Naive thymus-derived CD4-positive, alpha-beta T cell (primary cell): Measurements from ENCODE around the gene SYDE2. TPM values are rescaled to one million over a fixed set of nuclear protein-coding genes. Genes with fewer than 3 reads are reported as not detected.

ENCODE experiments used
- ATAC-seq: fragments of 150-1000 bp; cut with Tn5 transposase; 2 replicates; pipeline ENCODE4 v1.10.0; 2021; ENCODE audit warnings: mild to moderate bottlenecking, moderate library complexity
- CTCF ChIA-PET: fragments of 350-600 bp; sonication (Branson Sonifier 250); formaldehyde crosslinking; loops from one replicate; lab custom pipeline; 2021; ENCODE audit warnings: antibody characterized with exemption; lab: Charles Lee
- POLR2A ChIA-PET: fragments of 350-600 bp; sonication (Branson Sonifier 250); formaldehyde crosslinking; loops from one replicate; lab custom pipeline; 2021; ENCODE audit warnings: antibody characterized with exemption, inconsistent platforms; lab: Charles Lee
- DNase-seq, 9 donors: peaks; one replicate each; pipeline versions ENCODE4 v3.0.0 to v3.0.0-alpha.2; 2020 to 2022; ENCODE audit warnings: mixed read lengths in 1 of 9
- H3K27ac ChIP-seq: one replicate; pipeline ENCODE4 v1.7.0; 2013; ENCODE audit warnings: mild to moderate bottlenecking, low read depth, low read length, moderate library complexity
- H3K27me3 ChIP-seq, 2 donors: one replicate each; pipeline ENCODE4 v1.7.0; 2013; ENCODE audit warnings: low read length in 2 of 2, mild to moderate bottlenecking in 2 of 2, moderate library complexity in 2 of 2; ENCODE audit not compliant: control insufficient read depth in 2 of 2, insufficient read depth in 2 of 2
- H3K36me3 ChIP-seq, 3 experiments: 1 replicate in 2 of 3; 2 replicates in 1 of 3; pipeline ENCODE4 v1.7.0; 2013; ENCODE audit warnings: low read length in 3 of 3, mild to moderate bottlenecking in 3 of 3, moderate library complexity in 1 of 3; ENCODE audit not compliant: insufficient read depth in 3 of 3, control insufficient read depth in 2 of 3
- H3K4me1 ChIP-seq, 2 donors: one replicate each; pipeline ENCODE4 v1.7.0; 2013; ENCODE audit warnings: low read length in 2 of 2, mild to moderate bottlenecking in 2 of 2, moderate library complexity in 1 of 2; ENCODE audit not compliant: control insufficient read depth in 2 of 2, insufficient read depth in 2 of 2
- H3K4me3 ChIP-seq: 2 replicates; pipeline ENCODE4 v1.7.0; 2013; ENCODE audit warnings: mild to moderate bottlenecking, low read length
- H3K9me3 ChIP-seq, 3 experiments: 1 replicate in 2 of 3; 2 replicates in 1 of 3; pipeline ENCODE4 v1.7.0; 2013; ENCODE audit warnings: low read length in 3 of 3; ENCODE audit not compliant: control insufficient read depth in 2 of 3
- H3K27ac Mint-ChIP-seq, 9 donors: one replicate each; pipeline ENCODE4 v1.8.0; 2020 to 2022; ENCODE audit warnings: mixed read lengths in 9 of 9, mild to moderate bottlenecking in 8 of 9, moderate library complexity in 5 of 9, inconsistent platforms in 2 of 9
- H3K27me3 Mint-ChIP-seq, 5 donors: one replicate each; pipeline ENCODE4 v1.8.0; 2021 to 2022; ENCODE audit warnings: mixed read lengths in 5 of 5, mild to moderate bottlenecking in 1 of 5
- H3K36me3 Mint-ChIP-seq, 5 donors: one replicate each; pipeline ENCODE4 v1.8.0; 2020 to 2022; ENCODE audit warnings: mixed read lengths in 5 of 5, mild to moderate bottlenecking in 3 of 5, inconsistent platforms in 1 of 5
- H3K4me1 Mint-ChIP-seq, 7 donors: one replicate each; pipeline ENCODE4 v1.8.0; 2020 to 2022; ENCODE audit warnings: mixed read lengths in 7 of 7, mild to moderate bottlenecking in 3 of 7, inconsistent platforms in 1 of 7
- H3K4me3 Mint-ChIP-seq, 10 donors: one replicate each; pipeline ENCODE4 v1.8.0; 2020 to 2022; ENCODE audit warnings: mild to moderate bottlenecking in 10 of 10, mixed read lengths in 10 of 10, moderate library complexity in 6 of 10, inconsistent platforms in 2 of 10
- H3K9me3 Mint-ChIP-seq, 11 donors: one replicate each; pipeline ENCODE4 v1.8.0; 2020 to 2022; ENCODE audit warnings: mixed read lengths in 11 of 11, mild to moderate bottlenecking in 4 of 11, inconsistent platforms in 1 of 11, moderate library complexity in 1 of 11
- intact Hi-C, 2 donors: fragments of 100-400 bp; cut with micrococcal nuclease; formaldehyde crosslinking; loops; one replicate each; pipeline ENCODE4 v1.15.1; 2023
- polyA plus RNA-seq, 2 donors: library from polyadenylated mRNA; unstranded; fragments of 300-500 nt; fragmentation: Illumina TruSeq; gene quantifications; one replicate each; pipeline ENCODE4 v1.2.3, GENCODE V29; 2021
- total RNA-seq, 6 experiments: library from RNA in 5 of 6; stranded (reverse) in 5 of 6; gene quantifications; 1 replicate in 5 of 6; 2 replicates in 1 of 6; pipeline ENCODE4 v1.2.3 and lab custom pipeline; 2021 to 2026

Gene SYDE2
- total and polyA plus RNA-seq, 7 experiments from 2014 or later, result 1.2 to 9.1 (median 5.7) TPM

DNA sequence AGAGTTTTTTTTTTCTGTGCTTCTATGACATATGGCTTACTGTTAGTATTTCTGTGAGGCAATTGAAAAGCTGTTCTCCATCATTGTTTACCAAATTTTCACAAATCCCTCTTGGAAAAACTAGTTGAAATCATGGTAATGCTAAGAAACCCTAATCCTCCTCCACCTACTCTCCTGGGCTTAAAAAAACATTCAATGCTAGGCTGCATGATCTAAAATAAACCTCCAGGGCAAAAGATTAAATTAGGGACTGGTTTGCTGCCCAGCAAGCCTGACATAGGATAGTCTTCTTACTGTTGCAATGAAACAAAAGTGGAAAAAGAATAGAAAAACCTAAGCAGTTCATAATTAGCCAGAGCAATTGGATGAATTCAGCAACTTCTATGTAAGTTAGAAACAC lies 42.6 kb upstream of the SYDE2 start:
- intact Hi-C loops, result no loop called here
- ATAC-seq (no peak), DNase-seq (no peak)
- no peaks in the 10 kb centered on the region for H3K27me3 ChIP-seq
- POLR2A ChIA-PET, result interaction anchor here (0.7 to 1.8 kb wide), 2 partner anchors 11 to 189 kb away, joined by 3 to 6 read pairs; no protein-coding TSS in a partner anchor
- no peak overlapping the region for H3K4me3 ChIP-seq
- peaks cover 0 to 10% of the 10 kb centered on the region in 2 donors for H3K4me1 ChIP-seq
- no peaks in the 10 kb centered on the region for H3K36me3 ChIP-seq
- H3K9me3 Mint-ChIP-seq, result peaks cover 0 to 5% (median 0%) of the 10 kb centered on the region in 11 donors
- peaks cover 1 to 22% (median 17%) of the 10 kb centered on the region in 7 donors for H3K4me1 Mint-ChIP-seq
- H3K9me3 ChIP-seq, result no peaks in the 10 kb centered on the region
- H3K27ac ChIP-seq, result no peak overlapping the region
- H3K27ac Mint-ChIP-seq, result peak overlapping the region in 1 of 9 donors; percentile 13
- CTCF ChIA-PET, result interaction anchor here (1.3 kb wide), 1 partner anchor 299 kb away, joined by 3 read pairs; no protein-coding TSS in a partner anchor
- peaks cover 0 to 10% (median 3%) of the 10 kb centered on the region in 5 donors for H3K36me3 Mint-ChIP-seq
- H3K27me3 Mint-ChIP-seq, result no peaks in the 10 kb centered on the region
- H3K4me3 Mint-ChIP-seq, result no peak overlapping the region

DNA sequence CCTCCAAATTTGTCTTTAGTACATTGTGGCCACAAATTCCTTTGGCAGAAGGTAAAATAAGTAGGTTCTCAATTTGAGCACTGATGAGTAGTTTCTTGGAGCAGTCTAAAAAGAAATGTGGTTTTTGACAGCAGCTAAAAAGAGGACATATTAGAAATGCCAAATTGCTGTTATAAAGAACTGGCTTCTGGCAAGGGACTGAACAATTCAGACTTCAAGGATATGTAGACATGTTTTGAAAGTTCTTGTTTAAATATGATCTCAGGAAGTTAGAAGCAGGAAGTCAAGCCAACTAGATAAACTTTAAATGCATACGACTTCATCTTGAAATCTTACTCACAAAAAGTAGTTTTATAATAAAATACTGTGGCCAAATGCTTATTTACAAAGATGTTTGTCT lies 39.8 kb upstream of the SYDE2 start:
- intact Hi-C loops, result loop anchor here (1.0 to 2.0 kb wide), 4 partner anchors 14 to 295 kb away; partner anchors contain the start of gene SYDE2 (in 1 of the 2)
- H3K4me1 Mint-ChIP-seq, result peaks cover 1 to 22% (median 17%) of the 10 kb centered on the region in 7 donors
- Histone ChIP-seq H3K27ac (no peak overlapping the region), H3K9me3 (no peaks in the 10 kb centered on the region), H3K36me3 (no peaks in the 10 kb centered on the region), H3K27me3 (no peaks in the 10 kb centered on the region), H3K4me1 (peaks cover 0 to 10% of the 10 kb centered on the region in 2 donors), H3K4me3 (no peak overlapping the region)
- peak overlapping the region in 7 of 10 donors; percentile 3 to 51 (median 24) for H3K4me3 Mint-ChIP-seq
- H3K27me3 Mint-ChIP-seq, result peaks cover 0 to 9% (median 0%) of the 10 kb centered on the region in 5 donors
- ChIA-PET POLR2A (interaction anchor here (1.3 to 1.6 kb wide), 5 partner anchors 16 to 40 kb away, joined by 3 to 8 read pairs (median 6); partner anchors contain the start of genes BCL10, C1orf52 and SYDE2), CTCF (interaction anchor here (0.9 to 2.4 kb wide), 7 partner anchors 11 to 296 kb away, joined by 3 to 10 read pairs (median 6); partner anchors contain the start of gene C1orf52)
- H3K36me3 Mint-ChIP-seq, result peaks cover 0 to 10% (median 3%) of the 10 kb centered on the region in 5 donors
- peaks cover 0 to 3% (median 0%) of the 10 kb centered on the region in 11 donors for H3K9me3 Mint-ChIP-seq
- DNase-seq (peak in 2 of 9 donors; percentile 8 to 15), ATAC-seq (no peak)
- H3K27ac Mint-ChIP-seq, result peak overlapping the region; percentile 29 to 89 (median 75)

DNA sequence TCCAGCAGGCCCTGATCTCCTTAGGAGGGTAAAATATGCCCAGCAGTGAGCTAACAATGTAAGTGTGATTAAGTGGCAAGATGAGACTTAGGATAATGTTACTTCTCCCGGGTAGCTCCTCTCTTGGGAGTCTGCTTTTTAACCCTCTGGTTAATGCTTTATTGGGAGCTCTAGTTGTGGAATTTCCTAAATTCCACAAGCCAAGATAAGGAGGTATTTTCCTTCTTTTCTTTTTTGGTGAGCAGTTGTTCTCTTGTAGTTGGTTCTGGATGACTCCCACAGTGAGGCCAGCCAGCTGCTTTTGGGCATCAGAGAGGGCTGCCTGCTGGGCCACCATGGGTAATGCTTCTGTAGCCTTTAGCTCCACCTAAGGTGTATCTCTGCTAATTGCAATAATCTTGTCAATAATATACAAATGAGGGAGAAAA lies 39.4 kb upstream of the SYDE2 start:
- Histone ChIP-seq H3K27me3 (no peaks in the 10 kb centered on the region), H3K4me1 (peaks cover 0 to 10% of the 10 kb centered on the region in 2 donors), H3K36me3 (no peaks in the 10 kb centered on the region), H3K4me3 (no peak overlapping the region), H3K27ac (no peak overlapping the region), H3K9me3 (no peaks in the 10 kb centered on the region)
- DNase-seq, result peak in 1 of 9 donors; percentile 26
- Mint-ChIP-seq H3K4me3 (peak overlapping the region in 6 of 10 donors; percentile 17 to 51 (median 24)), H3K4me1 (peaks cover 1 to 22% (median 17%) of the 10 kb centered on the region in 7 donors), H3K36me3 (peaks cover 0 to 10% (median 3%) of the 10 kb centered on the region in 5 donors), H3K27me3 (peaks cover 0 to 9% (median 0%) of the 10 kb centered on the region in 5 donors), H3K27ac (peak overlapping the region in 6 of 9 donors; percentile 6 to 89 (median 79)), H3K9me3 (peaks cover 0 to 3% (median 0%) of the 10 kb centered on the region in 11 donors)
- CTCF ChIA-PET, result interaction anchor here (0.9 to 2.4 kb wide), 8 partner anchors 11 to 295 kb away, joined by 3 to 10 read pairs (median 6); partner anchors contain the start of gene C1orf52
- intact Hi-C loops, result loop anchor here (1.0 to 2.0 kb wide), 4 partner anchors 15 to 295 kb away; partner anchors contain the start of gene SYDE2 (in 1 of the 2)
- POLR2A ChIA-PET, result interaction anchor here (0.6 to 1.6 kb wide), 6 partner anchors 16 to 75 kb away, joined by 3 to 8 read pairs (median 5); partner anchors contain the start of genes BCL10, C1orf52 and SYDE2
- ATAC-seq, result peak; percentile 62

DNA sequence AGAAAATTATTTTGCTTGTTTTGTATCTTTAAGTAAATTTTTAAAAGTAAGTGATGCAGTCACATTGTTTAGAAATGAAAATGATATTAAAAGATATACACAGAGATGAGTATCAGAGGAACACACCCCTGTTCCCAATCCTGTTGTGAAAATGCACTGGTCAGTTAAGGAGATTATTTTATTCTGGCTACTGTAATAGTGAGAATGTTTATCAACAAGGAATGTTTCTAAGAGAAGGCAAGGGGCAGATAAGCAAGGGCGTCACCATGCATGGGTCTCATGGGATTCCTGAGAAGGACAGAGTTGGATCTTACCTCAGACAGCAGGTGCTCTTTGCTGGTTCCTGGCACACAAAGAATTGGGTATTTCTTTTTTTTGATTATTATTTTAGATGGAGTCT lies 36.8 kb upstream of the SYDE2 start:
- Mint-ChIP-seq H3K27ac (no peak overlapping the region), H3K4me3 (no peak overlapping the region), H3K9me3 (peaks cover 0 to 3% (median 0%) of the 10 kb centered on the region in 11 donors), H3K36me3 (peaks cover 0 to 10% (median 3%) of the 10 kb centered on the region in 5 donors), H3K4me1 (peaks cover 1 to 18% (median 17%) of the 10 kb centered on the region in 7 donors), H3K27me3 (peaks cover 0 to 12% (median 0%) of the 10 kb centered on the region in 5 donors)
- no peaks in the 10 kb centered on the region for H3K36me3 ChIP-seq
- DNase-seq, result no peak
- ChIA-PET POLR2A (no interaction called here), CTCF (no interaction called here)
- intact Hi-C loops, result loop anchor here in 1 of 2 donors (5.0 kb wide), 1 partner anchor 35 kb away; the partner anchor contains the start of gene SYDE2
- peaks cover 0 to 10% of the 10 kb centered on the region in 2 donors for H3K4me1 ChIP-seq
- no peaks in the 10 kb centered on the region for H3K27me3 ChIP-seq
- no peaks in the 10 kb centered on the region for H3K9me3 ChIP-seq
- H3K27ac ChIP-seq, result no peak overlapping the region
- ATAC-seq, result no peak
- no peak overlapping the region for H3K4me3 ChIP-seq

DNA sequence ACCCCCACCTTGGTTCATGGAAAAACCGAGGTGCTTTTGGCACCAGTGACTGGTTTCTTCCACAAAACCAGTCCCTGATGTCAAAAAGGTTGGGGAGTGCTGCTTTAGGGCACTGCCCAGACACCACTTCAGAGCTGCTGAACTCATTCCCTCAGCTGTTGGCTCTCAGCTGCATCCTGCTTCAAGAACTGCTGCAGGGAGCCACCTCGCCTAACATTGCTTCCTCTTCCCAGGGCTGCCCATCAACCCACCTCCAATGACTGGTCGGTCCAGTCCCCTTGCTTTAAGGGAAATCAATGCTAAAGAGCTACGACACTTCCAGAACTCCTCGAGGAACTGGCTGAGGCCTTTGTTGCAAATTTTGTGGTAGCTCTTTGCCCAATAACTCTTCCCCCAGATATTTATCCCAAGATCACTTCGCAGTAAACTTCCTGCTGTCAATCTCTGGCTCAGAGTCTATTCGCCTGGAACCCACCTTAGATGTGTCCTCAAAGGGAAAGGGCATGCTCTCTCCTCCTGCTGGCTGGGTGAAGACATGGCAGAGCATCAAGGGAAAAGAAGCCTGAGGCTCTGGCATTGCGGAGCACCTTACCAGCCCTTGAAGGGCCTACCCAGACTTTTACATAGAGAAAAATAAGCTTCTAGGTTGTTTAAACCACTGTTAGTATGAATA lies 29.6 kb upstream of the SYDE2 start:
- Histone ChIP-seq H3K4me3 (no peak overlapping the region), H3K36me3 (no peaks in the 10 kb centered on the region), H3K4me1 (no peaks in the 10 kb centered on the region), H3K9me3 (no peaks in the 10 kb centered on the region), H3K27ac (no peak overlapping the region), H3K27me3 (no peaks in the 10 kb centered on the region)
- no peaks in the 10 kb centered on the region for H3K9me3 Mint-ChIP-seq
- ATAC-seq, result peak; percentile 54
- H3K4me1 Mint-ChIP-seq, result peaks cover 0 to 4% (median 0%) of the 10 kb centered on the region in 7 donors
- DNase-seq, result peak in 2 of 9 donors; percentile 11 to 19
- intact Hi-C loops, result loop anchor here in 1 of 2 donors (1.0 kb wide), 2 partner anchors 29 to 121 kb away; partner anchors contain the start of gene SYDE2
- peaks cover 0 to 22% (median 0%) of the 10 kb centered on the region in 5 donors for H3K27me3 Mint-ChIP-seq
- H3K27ac Mint-ChIP-seq, result no peak overlapping the region
- POLR2A ChIA-PET, result no interaction called here
- no peak overlapping the region for H3K4me3 Mint-ChIP-seq
- CTCF ChIA-PET, result interaction anchor here (0.8 to 1.9 kb wide), 5 partner anchors 29 to 285 kb away, joined by 3 to 7 read pairs (median 4); partner anchors contain the start of gene C1orf52
- no peaks in the 10 kb centered on the region for H3K36me3 Mint-ChIP-seq

DNA sequence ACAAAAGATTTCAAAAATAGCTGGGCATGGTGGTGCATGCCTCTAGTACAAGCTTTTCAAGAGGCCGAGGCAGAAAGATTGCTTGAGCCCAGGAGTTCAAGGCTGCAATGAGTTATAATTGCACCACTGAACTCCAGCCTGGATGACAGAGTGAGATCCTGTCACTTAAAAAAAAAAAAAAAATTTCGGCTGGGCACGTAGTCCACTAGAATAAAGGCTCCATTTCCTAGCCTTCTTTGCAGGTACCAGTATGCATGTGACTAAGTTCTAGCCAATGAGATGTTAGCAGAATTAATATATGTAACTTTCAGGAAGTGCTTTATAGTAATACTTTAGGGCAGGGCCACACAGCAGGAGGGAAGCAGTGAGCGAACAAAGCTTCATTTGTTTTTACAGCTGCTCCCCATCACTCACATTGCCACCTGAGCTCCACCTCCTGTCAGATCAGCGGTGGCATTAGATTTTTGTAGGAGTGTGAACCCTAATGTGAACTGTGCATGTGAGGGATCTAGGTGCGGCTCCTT lies 28.8 kb upstream of the SYDE2 start:
- ATAC-seq (no peak), DNase-seq (no peak)
- Mint-ChIP-seq H3K4me3 (no peak overlapping the region), H3K36me3 (no peaks in the 10 kb centered on the region), H3K27me3 (peaks cover 0 to 27% (median 0%) of the 10 kb centered on the region in 5 donors), H3K27ac (no peak overlapping the region), H3K4me1 (peaks cover 0 to 4% (median 0%) of the 10 kb centered on the region in 7 donors), H3K9me3 (no peaks in the 10 kb centered on the region)
- no peaks in the 10 kb centered on the region for H3K27me3 ChIP-seq
- CTCF ChIA-PET, result interaction anchor here (1.1 to 1.9 kb wide), 3 partner anchors 31 to 285 kb away, joined by 3 to 7 read pairs (median 4); no protein-coding TSS in a partner anchor
- intact Hi-C loops, result loop anchor here in 1 of 2 donors (1.0 kb wide), 2 partner anchors 28 to 120 kb away; partner anchors contain the start of gene SYDE2
- no peaks in the 10 kb centered on the region for H3K36me3 ChIP-seq
- H3K9me3 ChIP-seq, result no peaks in the 10 kb centered on the region
- POLR2A ChIA-PET, result no interaction called here
- H3K4me1 ChIP-seq, result no peaks in the 10 kb centered on the region
- no peak overlapping the region for H3K27ac ChIP-seq
- H3K4me3 ChIP-seq, result no peak overlapping the region
